DMS53 treated with DMSO at 0.1 percent for 48 hours (cell line): ENCODE measurements around the gene IQCE.
"Not testable (repeated sequence)": the region's sequence is repeated elsewhere in the genome, so short reads cannot be mapped to it uniquely, and the experiment has no call there.

Source experiments
- DNase-seq: peaks from one replicate; lab custom pipeline; 2025; ENCODE audit not compliant: unreplicated experiment; lab: John Stamatoyannopoulos, UW

Gene IQCE

DNA sequence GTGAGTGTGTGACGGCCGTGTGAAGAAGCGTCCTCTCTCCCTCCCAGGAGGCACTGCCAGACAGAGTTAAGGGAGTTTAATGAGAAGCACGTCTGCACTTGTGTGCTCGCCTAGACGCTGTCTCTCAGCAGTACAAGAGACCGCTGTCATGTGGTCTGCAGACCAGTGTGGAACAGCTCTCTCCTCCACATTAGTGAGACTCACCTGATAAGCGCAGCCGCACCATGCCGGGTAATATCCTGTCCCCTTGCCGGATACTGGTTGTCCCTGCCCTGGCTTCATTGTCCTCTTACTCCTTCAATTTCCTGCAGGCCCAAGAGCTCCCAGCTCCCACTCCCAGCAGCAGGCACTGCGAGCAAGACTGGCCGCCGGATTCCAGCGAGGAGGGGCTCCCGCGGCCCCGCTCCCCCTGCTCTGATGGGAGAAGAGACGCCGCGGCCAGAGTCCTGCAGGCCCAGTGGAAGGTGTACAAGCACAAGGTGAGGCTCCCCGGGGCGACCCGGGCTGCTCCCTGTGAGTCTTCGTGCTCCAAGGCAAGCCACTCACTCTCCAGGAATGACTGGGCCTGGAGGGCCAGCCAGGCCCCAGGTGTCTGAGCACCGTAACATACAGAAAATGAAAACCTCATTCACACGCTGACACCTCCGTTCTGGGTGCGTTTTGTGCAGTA, 39.5 kb downstream of the IQCE start:
- DNase-seq, result no peak

- no peak for DNase-seq
Measured at GRCh38 chr7:2601065-2601464, 42.3 kb downstream of the IQCE start.

DNA sequence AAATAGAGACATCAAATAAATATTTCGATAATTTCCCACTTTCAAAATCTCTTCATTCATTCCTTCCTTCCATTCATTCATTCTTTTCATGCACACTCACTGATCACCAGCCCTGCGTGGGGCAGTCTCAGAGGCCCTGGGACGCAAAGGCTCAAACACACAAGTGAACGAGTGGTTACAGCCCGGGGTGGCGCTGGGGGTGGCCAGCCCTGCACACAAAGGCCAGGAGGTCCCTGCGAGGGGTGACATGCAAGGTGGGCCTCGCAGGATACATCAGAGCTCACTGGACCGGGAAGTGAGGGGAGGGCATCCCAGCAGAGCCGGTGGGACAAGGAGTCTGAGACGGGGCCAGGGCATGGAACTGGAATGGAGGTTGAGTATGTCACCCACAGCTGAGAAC, 43.1 kb downstream of the IQCE start:
- DNase-seq, result no peak

- DNase-seq, result no peak
Measured at GRCh38 chr7:2602406-2603043, 43.7 kb downstream of the IQCE start.

DNA sequence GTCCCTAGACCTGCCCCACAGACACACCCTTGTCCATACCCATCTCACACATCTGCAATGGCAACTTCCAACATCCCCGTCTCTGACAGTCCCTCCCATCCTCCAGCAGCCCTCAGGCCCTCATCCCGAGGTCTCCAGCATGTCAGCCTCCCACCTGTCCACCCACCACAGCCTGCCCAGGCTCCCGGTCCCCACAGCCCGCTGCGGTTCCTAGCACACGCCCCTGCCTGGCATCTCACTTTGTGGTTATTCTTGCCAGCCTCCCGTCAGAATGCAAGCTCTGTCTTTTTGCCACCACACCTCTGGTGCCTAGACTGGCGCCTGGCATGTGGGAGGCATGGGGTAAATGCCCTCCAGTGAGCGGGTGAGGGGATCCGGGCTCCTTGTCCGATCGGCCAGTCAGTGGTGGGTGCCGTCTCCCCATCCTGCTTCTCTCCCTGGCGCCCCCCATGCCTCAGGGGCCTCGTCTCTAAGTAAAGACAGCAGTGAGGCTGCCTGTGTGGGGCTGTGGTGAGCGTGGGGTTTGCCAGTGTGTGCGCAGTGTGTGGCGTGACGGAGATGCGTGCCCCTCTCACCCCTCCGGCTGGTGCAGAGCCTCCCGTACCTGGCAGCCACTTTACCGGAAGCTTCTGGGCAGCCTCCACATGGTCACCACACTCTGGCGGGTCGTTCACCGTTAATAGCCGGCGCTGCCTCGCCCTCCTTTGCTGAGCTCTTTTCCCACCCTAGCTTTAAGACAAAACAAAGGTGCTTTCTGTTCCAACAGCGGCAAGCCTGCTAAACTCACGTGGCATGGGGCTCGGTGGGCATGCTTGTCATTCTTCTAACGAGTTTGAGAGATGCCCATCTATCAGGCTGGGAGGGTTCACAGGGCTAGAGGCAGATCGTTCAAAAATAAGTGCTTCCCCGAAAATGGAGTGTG, 44.5 kb downstream of the IQCE start:
- DNase-seq, result no peak

DNA sequence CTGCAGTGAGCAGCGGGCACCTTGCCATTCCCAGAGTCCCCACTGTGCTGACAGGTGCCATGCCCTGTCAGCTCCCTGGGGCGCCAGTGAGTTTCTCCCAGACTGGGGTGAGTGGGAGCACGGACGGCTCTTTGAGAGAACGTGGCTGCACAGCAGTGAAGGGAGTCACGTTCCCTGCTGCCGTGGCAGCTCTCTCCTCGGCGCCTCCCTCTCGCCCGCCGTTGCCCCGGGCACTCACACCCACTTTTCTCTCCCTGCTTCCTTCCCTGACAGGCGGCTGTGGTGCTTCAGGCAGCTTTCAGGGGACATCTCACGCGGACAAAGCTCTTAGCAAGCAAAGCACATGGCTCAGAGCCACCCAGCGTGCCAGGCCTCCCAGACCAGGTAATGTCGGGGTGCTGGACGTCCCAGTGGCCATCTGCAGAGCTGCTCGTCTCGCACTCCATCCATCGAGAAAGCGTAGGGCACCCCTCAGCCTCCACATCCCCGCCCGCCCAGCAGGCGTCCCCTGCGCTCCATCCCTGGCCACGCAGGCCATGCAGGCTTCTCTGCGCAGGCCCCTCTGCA, 45.9 kb downstream of the IQCE start:
- no peak for DNase-seq

DNA sequence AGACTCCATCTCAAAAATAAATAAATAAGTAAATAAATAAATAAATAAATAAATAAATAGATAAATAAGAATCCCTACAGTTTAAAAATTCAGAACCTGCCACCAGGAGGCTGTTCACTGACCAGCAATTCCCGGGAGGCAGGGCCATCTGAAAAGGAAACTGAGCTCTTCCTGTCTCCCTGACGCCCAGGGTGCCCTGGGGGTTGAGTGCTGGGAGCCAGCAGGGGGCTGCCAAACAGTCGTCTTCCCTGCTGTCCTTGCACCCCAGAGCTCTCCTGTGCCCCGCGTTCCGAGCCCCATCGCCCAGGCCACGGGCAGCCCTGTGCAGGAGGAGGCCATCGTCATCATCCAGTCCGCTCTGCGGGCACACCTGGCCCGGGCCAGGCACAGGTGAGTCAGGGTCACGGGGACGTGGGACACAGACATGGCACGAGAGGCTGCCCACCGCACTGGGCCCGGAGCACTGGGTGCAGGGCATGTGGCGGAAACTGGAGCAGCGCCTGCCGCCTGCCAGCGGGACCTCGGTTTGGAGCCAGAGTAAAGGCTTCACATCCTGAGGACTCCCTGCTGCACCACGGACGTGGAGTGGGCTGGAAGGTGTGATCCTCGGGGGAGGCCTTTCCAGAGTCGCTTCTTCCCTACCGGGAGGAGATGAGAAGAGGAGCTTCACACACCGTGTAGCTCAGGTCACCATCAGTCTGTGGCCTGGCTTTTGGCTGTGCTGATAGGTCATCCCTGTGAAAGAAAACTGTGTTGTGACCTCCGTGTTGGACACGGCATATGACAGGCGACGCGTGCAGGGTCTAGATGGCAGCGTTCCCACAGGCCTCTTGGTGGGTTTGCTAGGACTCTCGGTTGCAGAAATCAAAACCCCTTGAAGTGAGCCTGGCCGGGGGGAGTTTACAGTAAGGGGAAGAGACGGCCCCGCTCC, 47.1 kb downstream of the IQCE start:
- DNase-seq, result no peak

DNA sequence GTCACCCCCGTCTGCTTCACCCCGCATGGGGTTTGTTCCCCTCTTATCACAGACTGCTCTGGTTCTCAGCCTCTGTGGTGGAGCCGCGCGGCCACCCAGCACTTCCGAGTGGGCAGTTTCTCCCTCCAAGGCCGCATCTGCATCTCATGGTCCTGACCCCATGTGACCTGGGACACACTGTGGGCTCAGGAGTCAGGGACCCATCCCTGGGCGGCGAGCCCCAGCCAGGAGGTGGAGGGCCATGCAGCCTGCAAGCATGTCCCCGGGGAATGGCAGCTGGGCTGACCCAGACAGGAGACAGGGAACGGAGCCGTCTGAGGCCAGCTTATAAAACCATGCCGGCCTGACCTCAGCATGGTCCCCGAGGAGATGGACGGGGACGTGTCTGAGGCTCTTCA, 47.8 kb downstream of the IQCE start:
- DNase-seq, result no peak

DNA sequence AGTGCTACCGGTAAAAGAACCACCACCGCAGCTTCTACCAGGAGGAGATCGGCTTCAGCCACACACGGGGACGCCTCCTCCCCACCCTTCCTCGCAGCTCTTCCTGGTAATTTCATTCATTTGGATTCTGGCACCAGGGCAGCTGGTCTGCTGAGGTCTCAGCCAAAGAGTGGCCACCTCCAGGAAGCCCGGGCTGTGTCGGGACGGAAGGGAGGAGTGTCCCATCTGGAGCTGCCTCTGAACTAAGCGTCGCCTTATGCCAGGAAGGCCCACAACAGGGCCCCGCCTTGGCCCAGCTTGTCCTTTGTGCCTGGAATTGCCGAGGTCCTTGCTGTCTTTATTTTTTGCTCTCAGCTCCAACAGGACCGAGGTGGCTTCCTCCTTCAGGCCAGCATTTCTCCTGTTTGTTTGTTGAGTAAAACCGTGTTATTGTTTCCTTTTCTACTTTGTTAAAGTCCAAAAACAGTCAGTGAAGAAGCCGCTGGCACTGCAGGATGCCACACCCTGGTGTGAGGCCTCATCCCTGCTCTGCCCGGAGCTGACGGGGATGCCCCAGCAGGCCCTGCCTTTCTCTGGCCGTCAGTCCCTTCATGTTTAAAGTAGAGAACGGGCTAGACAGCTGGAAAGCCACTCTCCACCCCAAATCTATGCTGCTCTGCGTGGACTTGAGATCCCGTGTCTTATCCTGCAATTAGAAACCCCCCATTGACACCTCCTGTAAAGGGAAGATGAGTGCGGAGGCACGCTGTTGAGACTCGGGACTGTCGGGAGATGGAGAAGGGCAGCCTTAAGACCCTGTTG, 48.5 kb downstream of the IQCE start:
- DNase-seq, result no peak

DNA sequence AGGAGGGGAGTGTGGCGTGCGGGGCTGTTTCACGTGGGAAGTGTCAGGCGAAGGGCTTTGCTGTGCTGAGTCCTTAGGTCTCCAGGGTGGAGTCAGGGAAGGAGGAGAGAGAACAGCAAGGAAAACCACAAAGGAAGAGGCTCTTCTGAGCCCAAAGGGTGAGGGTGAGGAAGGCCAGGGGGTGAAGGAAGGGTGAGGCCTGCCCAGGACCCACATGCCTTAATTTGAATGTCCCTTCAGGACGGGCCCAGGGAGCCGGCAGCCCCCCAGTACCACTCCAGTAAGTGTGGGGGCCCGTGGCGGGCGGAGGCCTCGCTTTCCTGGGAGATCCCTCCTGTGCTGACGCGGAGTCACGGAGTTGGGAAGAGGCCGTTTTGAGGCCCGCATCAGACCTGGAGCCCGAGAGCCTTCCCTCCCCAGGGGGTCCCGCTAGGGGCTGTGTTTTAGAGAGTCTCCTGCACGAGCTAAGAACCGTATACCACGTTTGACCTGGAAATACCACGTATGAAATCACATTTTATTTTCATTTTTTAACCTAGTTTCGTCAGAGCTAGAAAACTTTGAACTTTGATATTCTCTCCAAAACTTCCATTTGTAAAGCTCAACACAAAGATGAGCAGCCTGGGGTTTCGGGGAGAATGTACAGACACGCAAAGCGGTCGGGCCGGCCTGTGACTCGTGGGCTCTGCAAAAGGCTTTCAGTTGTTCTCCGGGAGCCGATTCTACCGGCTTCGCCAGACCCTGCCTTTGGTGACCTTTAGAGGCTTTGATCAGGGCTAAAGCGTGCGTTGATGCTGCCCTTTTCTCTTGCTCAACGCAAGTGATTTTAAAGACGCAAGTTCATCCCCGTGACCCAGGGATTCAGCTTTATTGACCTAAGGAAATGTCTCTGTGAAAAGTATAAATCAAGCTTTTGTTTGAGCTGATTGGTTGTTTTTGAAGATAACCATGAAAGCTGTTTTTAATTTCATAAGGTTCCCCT, 49.4 kb downstream of the IQCE start:
- DNase-seq, result no peak

- no peak for DNase-seq
Measured at GRCh38 chr7:2608921-2609411, 50.2 kb downstream of the IQCE start.

DNA sequence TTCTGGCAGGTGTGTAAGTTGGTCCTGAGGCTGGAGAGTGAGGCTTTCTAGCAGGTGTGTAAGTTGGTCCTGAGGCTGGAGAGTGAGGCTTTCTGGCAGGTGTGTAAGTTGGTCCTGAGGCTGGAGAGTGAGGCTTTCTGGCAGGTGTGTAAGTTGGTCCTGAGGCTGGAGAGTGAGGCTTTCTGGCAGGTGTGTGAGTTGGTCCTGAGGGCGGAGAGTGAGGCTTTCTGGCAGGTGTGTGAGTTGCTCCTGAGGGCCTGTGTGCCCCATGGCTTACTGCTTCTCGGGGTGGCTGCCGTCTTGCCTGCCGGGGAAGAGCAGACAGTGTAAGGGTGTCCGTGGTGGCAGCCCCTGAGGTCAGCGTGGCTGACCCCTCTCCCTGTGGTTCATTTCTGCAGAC, 50.9 kb downstream of the IQCE start:
- DNase-seq, result not testable (repeated sequence)

DNA sequence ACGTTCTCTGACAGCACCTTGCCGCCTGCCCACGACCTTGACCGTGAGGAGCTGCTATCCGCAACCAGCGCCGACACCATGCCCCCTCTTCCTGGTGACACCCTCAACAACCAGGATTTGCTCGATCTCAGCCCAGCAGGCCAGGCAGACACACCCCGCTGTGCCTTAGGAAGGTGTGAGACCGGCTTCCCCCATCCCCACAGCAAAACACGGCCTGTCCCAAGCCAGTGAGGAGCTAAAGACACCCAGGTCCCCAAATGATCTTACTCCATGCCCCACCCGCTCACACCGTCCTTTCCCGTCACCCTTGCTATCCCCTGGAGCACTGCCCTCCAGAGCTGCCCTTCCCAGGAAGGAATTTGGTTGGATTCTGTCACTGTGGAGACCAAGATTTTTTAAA, 51.7 kb downstream of the IQCE start:
- no peak for DNase-seq

DNA sequence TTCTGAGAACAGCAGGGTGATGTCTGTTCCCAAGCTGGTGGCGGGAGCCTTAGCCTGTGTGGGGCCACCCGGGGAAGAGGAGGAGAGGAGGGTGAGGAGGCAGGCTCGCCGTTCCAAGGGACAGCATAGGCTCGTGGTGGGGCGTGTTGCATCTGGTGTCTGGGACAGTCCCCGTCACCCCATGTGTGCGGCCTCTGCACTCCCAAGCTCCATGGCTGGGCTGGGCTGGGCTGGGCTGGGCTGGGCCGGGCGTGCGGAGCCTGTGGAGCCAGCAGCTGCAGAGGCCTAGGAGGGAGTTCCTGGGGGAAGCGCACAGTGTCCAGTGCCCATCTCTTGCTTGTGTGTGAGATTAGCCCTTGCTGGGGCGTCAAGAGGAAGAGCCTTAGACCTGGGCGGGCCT, 52.1 kb downstream of the IQCE start:
- DNase-seq, result no peak

DNA sequence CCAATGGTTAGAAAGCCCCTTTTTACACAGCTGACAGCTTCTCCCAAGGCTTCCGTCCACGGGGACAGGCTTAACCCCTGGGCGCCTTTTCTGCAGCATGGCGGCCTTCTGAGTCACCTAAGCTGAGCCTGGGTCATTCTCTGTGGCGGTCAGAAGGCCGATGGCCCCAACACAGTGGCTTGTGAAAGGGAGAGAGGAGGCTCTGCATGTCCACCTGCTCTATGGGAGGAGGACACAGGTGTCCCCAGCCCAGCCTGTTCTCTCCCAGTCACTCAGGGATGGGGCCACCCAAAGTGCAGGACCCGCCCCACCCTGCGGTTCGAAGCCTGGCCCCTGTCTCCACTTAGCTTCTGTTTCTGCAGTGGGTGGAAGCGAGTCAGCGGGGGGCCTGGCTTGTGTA, 52.6 kb downstream of the IQCE start:
- no peak for DNase-seq

DNA sequence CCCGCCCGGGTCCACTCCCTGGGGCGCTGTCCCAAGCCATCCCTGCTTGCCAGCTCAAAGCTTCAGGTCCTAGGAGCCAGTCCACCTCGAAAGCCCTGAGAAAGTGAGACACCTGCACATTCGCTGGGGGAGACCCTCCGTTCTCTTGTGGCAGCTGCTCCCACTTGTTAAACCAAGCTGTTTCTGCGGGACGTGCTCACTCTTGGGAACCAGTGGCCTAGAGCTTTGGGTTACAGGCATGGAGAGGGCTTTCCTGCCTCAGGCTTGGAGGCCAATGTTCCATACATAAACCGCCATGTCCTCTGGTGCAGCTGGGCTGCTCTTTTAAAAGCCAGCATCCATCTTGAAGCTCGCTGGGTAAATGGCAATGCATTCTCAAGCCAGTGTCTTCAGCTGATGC, 53.1 kb downstream of the IQCE start:
- no peak for DNase-seq

DNA sequence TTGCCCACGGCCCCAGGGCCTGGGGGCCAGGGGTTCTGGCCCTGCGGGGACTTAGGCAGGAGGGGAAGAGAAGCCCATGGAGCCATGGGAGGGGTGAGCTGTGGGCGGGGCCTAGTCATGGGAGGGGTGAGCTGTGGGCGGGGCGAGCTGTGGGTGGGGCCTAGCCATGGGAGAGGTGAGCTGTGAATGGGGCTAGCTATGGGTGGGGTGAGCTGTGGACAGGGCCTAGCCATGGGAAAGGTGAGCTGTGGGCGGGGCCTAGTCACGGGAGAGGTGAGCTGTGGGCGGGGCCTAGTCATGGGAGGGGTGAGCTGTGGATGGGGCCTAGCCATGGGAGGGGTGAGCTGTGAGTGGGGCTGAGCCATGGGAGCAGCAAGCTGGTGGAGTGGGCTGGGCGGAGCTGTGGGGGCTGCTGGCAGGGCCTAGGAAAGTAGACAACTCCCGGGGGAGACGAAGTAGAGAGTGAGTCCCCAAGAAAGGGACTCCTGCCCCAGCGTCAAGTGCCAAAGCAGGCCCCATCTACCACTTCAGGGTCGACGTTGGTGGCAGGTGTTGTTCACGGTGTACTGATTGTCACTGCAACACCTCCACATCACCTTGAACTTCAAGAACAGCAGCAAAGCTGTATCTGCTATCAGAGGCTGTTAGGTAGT, 53.8 kb downstream of the IQCE start:
- DNase-seq, result no peak
